ENCODE results near the gene ANKK1. TPM values are rescaled to one million over a fixed set of nuclear protein-coding genes. Genes with fewer than 3 reads are reported as not detected.

ANKK1 gene
- total RNA-seq, 1 donor from 2014 or later = 0.17 TPM

DNA sequence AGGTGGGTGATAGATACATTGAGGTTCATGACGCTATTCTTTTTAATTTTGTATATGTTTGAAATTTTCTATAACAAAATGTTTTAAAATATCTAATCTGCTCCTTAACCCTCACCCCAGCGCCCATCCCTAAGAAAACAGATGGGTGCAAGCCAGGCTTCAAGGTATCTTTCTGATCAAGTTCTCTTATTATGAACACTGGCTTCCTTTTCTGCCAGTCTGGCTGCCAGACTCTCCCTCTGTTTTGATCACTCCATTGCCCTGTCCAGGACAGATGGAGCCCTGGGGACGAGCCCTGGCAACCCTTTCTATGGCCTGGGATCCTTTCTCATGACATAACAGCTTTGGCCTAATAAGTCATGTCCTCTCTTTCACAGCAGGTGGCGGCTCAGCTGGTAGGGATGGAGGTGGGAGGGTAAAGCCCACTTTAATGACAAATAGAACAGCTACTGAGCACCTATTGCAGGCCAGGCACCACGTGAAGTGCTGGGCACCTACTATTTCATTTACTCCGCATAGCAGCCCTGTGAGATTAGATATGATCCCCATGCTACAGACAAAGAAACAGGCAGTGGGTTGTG lies 49.2 kb downstream of the ANKK1 start:
- TF ChIP-seq, protein P1, sequence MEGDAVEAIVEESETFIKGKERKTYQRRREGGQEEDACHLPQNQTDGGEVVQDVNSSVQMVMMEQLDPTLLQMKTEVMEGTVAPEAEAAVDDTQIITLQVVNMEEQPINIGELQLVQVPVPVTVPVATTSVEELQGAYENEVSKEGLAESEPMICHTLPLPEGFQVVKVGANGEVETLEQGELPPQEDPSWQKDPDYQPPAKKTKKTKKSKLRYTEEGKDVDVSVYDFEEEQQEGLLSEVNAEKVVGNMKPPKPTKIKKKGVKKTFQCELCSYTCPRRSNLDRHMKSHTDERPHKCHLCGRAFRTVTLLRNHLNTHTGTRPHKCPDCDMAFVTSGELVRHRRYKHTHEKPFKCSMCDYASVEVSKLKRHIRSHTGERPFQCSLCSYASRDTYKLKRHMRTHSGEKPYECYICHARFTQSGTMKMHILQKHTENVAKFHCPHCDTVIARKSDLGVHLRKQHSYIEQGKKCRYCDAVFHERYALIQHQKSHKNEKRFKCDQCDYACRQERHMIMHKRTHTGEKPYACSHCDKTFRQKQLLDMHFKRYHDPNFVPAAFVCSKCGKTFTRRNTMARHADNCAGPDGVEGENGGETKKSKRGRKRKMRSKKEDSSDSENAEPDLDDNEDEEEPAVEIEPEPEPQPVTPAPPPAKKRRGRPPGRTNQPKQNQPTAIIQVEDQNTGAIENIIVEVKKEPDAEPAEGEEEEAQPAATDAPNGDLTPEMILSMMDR (conservative IDR thresholded peaks at IDR 0.05; ENCODE audit: low read depth, low read length) = no peak
- H3K4me3 ChIP-seq (ENCODE audit: low read depth, low read length) = no peak overlapping the region
- DNase-seq (ENCODE audit: low read depth) = no peak

DNA sequence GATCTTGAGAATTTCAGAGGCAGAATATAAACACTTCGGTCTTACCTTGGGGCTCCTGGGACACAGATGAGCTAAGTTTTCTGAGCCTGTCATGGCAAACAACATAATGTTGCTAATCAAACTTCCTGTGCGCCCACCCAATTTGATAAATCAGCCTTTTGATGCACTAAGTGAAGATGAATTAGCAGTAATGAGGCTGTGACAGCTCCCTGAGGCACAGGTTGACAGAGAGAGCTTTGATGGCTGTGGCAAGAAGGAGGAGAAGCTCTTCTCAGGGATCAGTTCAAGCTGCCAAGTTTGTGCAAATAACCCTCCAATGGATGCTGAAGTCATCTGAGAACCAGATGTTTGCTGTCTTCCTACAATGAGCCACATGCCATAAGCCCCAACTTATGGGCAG lies 53.2 kb downstream of the ANKK1 start:
- no peak overlapping the region for H3K4me3 ChIP-seq (ENCODE audit: low read depth, low read length)
- no peak for DNase-seq (ENCODE audit: low read depth)
- TF ChIP-seq, protein P1 (conservative IDR thresholded peaks at IDR 0.05; ENCODE audit: low read depth, low read length) = no peak

DNA sequence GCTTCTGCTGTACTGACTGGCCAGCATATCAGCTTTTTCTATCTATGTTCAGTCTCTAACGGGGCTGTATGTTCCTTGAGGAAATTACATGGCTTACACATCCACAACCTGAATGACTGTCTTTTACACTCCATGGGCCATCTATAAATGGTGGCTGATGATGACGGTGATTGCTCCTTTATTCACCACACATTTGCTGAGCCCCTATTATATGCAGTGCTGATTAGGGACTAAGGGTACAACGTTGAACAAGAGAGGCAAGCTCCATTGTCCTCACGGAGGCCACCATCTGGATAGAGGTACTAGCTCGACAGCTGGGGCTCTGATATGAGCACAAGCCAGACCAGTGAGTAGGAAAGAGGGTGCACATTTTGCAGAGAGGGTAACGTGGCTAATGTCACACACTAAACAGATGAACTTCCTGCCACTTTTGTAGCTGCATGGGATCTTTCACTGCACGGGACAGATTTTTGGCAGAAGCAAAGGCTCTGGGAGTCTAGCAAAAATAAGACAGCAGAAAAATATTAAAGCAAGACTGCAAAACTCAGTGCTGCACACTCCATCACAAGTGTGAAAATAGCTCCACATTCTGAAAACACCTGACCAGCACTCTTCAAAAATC lies 57.0 kb downstream of the ANKK1 start:
- H3K4me3 ChIP-seq (ENCODE audit: low read depth, low read length) = no peak overlapping the region
- DNase-seq (ENCODE audit: low read depth) = no peak
- TF ChIP-seq, protein P1 (conservative IDR thresholded peaks at IDR 0.05; ENCODE audit: low read depth, low read length) = no peak

DNA sequence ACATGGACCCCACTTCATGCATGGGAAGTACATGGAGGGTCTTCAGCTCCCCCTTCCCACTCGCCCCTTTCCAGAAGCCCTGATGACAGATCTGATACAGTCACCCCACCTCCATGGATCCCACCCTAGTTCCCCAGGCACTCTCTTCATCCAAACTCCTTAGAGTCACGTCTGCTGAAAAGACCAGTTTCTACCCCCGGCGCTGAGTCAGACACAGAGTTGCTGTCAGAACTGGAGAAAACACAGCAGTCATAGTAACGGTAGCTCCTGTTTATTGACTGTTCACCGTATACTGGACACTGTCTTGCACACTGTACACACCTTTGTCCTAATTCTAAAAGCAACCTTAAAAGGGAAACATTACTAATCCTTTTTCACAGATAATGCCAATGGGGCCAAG lies 58.5 kb downstream of the ANKK1 start:
- no peak overlapping the region for H3K4me3 ChIP-seq (ENCODE audit: low read depth, low read length)
- TF ChIP-seq, protein P1 (conservative IDR thresholded peaks at IDR 0.05; ENCODE audit: low read depth, low read length) = no peak
- no peak for DNase-seq (ENCODE audit: low read depth)

DNA sequence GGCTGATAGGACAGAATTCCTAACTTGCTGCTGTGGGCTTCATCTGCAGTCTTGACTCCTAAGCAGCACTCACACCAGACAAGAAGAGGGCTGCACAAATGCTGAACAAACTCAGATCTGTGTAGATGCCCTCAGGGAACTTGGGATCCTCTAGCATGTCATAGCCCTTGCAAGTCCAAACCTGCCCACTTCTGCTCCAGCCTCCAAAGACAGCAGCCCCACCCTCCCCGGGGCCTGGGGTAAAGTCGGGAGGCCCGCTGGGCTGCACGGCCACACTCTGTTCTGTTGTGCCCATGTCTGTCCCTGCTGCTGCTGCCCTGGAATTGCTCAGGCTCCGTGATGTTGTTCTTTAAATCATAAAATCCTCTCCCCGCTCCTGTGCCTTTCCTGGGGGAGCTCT lies 59.4 kb downstream of the ANKK1 start:
- no peak overlapping the region for H3K4me3 ChIP-seq (ENCODE audit: low read depth, low read length)
- DNase-seq (ENCODE audit: low read depth) = no peak
- TF ChIP-seq, protein P1 (conservative IDR thresholded peaks at IDR 0.05; ENCODE audit: low read depth, low read length) = no peak

DNA sequence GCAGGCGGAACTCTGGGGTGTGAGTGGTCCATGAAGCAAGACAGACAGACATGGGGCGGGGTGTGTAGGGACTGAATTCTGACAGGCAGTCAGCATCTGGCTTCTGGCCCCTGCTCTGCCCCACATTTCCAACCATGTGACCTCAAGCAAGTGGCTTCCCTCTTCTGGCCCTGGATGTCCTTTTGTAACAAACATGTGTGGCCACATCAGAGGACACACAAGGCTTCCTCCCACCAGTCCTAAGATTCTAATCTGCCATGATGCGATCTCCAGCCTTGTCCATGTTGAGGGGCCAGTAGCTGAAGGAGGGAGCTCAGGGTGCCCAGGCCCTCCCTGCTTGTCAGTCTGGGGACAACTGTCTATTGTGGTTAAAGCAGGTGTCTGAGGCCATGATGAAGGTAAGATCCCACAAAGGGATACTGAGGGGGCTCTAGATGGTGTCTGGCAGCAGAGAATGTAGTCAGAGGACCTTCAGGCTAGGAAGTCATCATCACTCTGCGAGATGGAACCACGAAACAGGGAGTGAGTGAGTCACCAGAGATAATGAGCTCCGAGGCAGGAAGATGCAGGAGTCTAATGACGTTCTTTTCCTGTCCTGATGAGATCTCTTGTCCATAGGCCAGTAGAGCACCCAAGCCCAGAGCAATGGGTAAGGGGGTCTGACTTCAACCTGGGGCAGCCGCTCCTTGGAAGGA lies 60.2 kb downstream of the ANKK1 start:
- no peak overlapping the region for H3K4me3 ChIP-seq (ENCODE audit: low read depth, low read length)
- TF ChIP-seq, protein P1 (conservative IDR thresholded peaks at IDR 0.05; ENCODE audit: low read depth, low read length) = no peak
- DNase-seq (ENCODE audit: low read depth) = no peak

Measured in epithelial cell of proximal tubule (primary cell).